Stimulated activated CD8-positive, alpha-beta memory T cell treated with anti-CD3 and anti-CD28 coated beads, Interleukin-7, amount 100 ng/mL, for 24 hours (primary cell): Measurements from ENCODE around the gene DENND5A.
"Not testable (repeated sequence)": the region's sequence is repeated elsewhere in the genome, so short reads cannot be mapped to it uniquely, and the experiment has no call there.

Experiments used
- DNase-seq: peaks from one replicate; pipeline ENCODE4 v3.0.0-alpha.2; 2020; ENCODE audit warnings: low read depth

The DENND5A gene

DNA sequence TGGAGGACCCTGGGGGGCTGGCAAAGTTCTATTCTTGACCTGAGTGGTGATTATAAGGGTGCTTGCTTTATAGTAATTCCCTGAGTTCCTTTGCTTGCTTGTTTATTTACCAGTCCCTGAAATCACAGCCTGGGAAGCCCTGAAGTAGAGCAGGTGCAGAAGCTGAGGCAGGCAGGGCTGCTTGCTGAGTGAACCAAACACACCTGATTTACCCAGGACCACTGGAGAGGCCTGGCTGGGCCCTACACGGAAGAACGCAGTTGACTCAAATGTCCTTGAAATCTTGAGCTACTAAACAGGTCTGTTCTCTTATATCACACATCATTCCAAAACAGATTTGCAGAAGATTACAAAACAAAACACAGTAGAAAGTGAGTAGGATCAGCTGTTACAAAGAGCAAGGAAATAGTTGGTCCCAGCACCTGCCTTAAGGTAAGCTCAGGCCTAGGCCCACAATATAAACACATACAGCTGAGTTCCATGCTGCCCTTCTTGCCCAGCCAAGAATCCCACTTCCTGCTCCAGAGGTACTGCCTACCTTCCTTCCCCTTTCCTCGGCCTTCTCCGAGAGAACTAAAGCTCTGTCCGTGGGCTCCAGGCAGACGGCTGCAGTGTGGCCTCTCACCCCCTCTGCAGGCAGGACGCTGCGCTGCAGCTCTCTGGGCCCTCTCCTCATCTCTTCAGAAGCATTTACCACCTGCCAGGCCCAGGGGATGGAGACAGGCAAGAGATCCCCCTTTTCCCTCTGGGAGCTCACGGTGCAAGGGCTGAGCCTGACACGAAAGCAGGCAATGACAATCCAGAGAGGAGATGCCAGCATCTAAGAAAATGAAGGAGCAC, 127.6 kb downstream of the DENND5A start:
- DNase-seq: peak; percentile 42

DNA sequence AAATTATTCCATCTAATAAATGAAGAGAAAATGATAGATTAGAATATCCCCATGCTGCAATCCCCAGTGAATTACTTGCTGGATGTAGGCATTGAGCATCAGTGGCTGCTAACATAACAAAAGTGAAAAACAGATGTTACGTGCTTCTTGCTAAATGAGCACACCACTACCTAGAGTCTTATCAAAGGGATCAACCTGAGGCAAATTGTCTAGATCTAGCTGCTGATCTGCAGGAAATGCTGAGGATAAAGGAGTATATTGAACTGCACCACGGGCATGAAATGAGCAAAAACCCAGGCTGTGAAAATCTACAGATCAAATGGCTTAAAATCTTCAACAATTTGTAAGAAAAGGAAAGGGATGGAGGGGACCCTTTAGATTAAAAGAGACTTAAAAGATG, 128.4 kb downstream of the DENND5A start:
- DNase-seq: no peak

DNA sequence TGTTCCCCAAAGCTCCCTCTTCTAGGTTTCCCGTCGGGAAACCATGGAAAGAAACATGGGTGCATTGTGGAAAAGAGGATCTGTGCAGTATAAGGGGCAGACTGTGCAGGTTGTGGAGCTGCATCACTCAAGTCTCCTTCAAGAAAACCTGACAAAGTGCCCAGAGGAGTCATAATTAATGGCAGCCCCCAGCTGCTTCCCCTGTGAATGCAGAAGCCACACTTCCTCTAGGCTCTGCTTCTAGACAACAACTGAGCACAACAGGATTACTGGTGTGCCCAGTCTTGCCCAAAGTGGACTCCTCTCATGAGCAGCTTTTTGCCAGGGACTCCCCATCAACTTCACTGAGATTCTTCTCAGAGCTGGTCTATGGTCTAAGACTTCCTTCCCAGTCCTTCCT, 131.2 kb downstream of the DENND5A start:
- no peak for DNase-seq

DNA sequence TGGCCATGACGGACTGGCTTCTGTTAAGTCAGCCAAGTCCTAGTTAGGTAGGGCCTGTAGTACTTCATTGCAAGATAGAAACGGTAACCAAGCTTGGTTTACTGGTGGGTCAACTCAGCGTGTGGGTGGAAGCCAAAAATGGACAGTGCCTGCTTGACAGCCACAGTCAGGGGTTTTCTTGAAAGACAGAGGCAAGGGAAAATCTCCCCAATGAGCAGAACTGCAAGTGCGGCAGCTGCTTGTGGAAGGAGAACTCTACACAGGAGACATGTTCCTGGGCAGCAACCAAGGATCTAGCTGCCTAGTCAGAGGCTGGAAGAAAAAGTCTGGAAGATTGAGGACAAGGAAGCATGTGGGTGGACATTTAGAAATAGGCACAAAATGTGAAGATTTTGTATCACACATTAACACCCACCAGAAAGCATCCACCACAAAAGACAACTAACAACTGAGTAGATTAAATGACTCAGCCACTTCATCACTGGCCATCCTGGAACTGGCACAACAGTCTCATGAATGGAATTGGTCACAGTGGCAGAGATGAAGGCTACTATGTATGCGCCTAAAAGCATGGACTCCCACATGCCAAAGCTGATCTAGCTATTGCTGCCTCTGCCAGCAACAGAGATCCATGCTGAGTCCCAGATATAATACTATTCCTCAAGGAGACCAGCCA, 132.8 kb downstream of the DENND5A start:
- DNase-seq: no peak

- no peak for DNase-seq
Measured at GRCh38 chr11:9130297-9130696, 134.9 kb downstream of the DENND5A start.

DNA sequence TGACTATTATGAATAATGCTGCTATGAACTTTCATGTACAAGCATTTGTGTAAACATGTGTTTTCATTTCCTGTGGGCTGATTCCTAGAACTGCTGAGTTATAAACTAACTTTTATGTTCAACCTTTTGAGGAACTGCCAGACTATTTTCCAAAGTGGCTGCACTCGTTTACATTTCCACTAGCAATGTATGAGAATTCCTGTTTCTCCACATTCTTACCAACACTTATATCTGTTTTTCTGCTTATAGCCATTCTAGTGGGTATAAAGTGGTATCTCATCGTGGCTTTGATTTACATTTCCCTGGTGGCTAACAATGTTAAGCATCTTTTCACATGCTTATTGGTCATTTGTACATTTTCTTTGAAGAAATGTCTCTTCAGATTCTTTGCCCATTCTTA, 138.5 kb downstream of the DENND5A start:
- no peak for DNase-seq

DNA sequence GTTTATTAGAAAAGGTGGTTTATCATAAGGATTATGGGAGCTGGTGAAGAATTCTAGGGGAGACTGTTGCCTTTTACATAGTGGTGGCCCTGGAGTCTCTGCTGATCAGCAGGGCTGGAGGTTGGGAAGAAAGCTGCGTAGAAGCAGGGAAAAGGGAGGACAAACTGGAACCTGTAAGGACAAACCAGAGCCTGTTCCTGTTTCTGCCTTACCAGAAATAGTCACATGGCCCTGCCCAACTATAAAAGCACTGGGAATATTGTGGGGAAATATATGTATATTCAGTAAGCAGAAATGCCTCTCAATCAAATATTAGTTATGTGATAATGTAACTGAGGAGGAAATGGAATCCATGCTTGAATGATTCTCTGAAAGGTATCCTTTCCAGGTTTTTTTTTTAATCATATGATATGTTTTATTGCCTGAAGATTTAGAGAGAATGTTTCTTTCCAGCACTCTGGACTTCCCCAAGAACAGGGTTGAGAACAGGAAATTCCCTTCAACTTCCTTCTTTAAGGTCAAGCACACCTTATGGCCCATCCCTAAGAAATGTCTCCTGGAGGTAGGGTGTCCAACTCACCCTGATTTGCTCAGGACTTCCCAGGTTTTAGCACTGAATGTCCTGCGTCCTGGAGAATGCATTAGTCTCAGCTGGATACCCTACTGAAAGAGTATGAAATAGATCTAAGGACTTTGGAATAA, 139.8 kb downstream of the DENND5A start:
- DNase-seq: no peak

GRCh38 chr11:9123595-9124304, 141.4 kb downstream of the DENND5A start:
- no peak for DNase-seq

DNA sequence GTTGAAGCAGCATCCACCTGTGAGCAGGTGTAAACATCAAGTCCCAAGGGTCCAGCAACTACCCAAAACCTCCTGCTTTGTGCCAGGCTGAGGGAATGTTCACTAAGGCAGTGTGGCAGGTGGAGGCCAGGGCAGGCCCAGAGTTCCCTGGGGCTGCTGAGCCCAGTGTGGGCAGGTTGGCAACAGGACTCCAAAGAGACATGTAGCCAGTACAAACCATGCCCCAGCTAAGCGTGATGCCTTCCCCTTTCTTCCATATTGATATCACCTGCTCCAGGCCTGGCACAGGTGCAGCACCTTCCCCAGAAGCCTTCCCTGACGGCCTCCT, 143.7 kb downstream of the DENND5A start:
- DNase-seq: no peak

DNA sequence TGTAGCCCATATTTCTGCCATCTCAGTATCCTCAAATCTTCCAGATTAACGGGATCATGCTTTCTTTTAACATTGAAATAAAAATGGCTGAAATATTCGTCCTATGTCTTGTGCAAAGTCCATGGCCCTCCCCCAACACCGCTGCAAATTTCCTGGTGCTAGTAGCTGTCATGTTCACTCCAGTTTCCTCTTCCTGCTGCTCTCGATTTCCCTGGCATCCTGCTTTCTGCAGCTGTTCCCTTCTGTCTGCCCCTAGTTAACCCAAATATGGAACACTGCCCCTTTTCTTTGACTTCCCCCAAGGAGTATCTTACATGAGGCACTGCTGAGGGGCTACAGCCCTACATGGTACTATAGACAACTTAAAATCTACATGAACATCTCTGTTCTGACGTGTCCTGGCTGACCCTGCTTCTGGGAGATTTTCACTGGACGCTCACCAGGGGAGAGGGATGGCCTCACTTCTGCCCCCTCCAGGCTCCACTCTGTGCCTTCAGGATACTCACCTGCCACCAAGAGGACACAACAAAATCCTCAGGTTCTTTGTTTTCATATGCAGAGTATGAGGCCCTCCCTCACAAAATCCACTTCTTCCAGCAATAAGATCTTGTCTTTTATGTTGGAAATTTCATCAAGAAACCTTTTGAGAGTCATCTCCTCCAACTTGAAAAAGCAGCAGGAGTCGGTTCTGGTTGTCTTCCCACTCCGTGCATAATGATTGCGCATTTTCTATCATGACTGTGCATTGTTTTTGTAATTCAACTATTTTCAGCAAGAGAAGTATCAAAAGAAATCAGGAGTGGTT, 144.3 kb downstream of the DENND5A start:
- DNase-seq: no peak

GRCh38 chr11:9118277-9118676, 146.9 kb downstream of the DENND5A start:
- no peak for DNase-seq

DNA sequence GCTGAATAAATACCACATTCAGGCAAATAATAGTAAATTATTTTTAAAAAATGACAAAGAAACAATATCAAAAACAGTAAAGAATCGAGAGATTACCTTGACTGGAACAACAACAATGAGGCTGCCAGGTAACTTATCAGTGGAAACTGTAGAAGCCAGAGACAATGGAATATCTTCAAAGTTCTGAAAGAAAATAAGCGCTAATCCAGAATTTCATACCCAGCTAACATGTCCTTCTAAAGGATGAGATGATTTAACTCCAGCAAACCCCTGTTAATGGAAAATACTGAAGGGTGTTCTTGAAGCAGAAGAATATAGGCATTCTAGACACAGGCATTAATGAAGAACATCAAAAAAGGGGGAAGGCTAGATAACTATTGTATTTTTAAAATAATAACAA, 153.1 kb downstream of the DENND5A start:
- DNase-seq: no peak

GRCh38 chr11:9109858-9110731, 155.1 kb downstream of the DENND5A start:
- DNase-seq: no peak

DNA sequence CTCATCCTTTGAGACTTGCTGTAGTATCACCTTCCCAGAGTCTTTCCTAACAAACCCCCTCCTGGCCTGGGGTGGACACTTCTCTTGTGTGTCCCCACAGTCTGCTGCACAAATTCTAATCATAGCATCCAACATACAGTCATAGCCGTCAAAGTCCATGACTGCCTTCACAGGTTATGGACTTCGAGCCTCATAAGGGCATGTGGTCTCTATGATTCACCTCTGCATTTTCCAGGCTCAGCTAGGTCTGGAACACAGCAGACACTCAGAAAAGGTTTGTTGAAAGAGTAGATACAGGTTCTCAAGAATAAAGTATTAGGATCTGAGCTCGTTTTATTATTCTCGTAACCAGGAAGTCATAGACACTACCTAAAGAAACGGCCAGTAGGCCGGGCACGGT, 160.6 kb downstream of the DENND5A start:
- DNase-seq: no peak

DNA sequence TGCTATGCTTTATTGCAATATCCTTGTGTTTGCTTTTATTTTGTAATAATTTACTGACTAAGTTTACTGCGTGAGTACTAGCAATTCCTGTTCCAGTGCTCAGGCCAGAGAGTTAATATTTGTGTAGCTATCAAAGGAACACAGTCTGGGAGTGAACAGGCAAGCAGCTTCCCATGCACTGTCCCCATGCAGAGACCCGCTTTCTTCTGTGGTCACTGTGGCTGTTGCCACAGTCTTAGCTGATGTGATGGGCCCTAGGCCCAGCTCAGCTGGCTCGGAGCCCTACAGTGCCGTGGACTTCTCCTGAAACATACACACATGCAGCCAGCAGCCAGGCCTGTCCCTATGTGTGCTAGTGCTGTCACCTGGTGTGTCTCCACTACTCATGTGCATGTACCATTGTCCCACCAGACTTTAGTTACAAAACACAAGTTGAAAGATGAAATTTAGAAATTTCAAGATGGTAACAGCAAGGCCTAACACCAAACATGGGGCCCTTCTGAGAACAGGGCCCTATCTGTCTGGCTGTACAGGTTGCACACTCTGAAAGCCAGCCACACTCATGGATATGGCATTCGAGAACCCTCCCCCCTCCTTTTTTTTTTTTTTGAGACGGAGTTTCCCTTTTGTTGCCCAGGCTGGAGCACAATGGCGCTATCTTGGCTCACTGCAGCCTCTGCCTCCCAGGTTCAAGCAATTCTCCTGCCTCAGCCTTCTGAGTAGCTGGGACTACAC, 161.4 kb downstream of the DENND5A start:
- no peak for DNase-seq

- no peak for DNase-seq
Measured at GRCh38 chr11:9099617-9100016, 165.5 kb downstream of the DENND5A start.

GRCh38 chr11:9098455-9098854, 166.7 kb downstream of the DENND5A start:
- DNase-seq: not testable (repeated sequence)

- DNase-seq: not testable (repeated sequence)
Measured at GRCh38 chr11:9097186-9097943, 167.8 kb downstream of the DENND5A start.

- no peak for DNase-seq
Measured at GRCh38 chr11:9096427-9096826, 168.7 kb downstream of the DENND5A start.
